Astrocyte (in vitro differentiated cells and primary cell): ENCODE results near the gene ITGA2B.

Experiments used
- EZH2 ChIP-seq: IDR thresholded peaks from 2 replicates; pipeline ENCODE4 v1.6.1; 2012; ENCODE audit warnings: mild to moderate bottlenecking, low read length, inconsistent platforms; ENCODE audit not compliant: insufficient read depth
- TF ChIP-seq, protein P1 (sequence below): IDR thresholded peaks from 2 replicates; pipeline ENCODE4 v1.5.1; 2011; ENCODE audit warnings: low read depth, mild to moderate bottlenecking, inconsistent platforms, low read length, moderate library complexity; ENCODE audit not compliant: insufficient read depth

DNA sequence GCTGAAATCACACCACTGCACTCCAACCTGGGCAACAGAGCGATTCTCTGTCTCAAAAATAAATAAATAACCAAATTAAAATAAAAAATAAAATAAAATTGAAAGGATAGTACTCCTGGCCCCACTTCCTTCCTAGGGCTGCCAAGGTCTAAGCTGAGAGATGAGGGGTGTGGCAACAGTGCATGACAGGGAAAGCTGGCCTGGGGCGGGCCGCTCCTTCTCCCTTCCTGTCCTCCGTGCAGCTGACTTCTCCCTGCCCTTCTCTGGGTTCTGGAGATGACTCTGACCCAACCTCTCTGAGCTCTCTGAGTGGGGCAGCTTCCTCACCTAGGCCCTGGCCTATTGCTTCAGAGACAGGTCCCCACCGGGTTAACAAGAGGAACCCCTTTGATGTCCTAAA is 56.1 kb downstream of the ITGA2B start:
- TF ChIP-seq, protein P1, sequence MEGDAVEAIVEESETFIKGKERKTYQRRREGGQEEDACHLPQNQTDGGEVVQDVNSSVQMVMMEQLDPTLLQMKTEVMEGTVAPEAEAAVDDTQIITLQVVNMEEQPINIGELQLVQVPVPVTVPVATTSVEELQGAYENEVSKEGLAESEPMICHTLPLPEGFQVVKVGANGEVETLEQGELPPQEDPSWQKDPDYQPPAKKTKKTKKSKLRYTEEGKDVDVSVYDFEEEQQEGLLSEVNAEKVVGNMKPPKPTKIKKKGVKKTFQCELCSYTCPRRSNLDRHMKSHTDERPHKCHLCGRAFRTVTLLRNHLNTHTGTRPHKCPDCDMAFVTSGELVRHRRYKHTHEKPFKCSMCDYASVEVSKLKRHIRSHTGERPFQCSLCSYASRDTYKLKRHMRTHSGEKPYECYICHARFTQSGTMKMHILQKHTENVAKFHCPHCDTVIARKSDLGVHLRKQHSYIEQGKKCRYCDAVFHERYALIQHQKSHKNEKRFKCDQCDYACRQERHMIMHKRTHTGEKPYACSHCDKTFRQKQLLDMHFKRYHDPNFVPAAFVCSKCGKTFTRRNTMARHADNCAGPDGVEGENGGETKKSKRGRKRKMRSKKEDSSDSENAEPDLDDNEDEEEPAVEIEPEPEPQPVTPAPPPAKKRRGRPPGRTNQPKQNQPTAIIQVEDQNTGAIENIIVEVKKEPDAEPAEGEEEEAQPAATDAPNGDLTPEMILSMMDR = no peak
- no peak for TF ChIP-seq EZH2
